GM12878 (cell line): ENCODE results near the gene THRAP3. TPM values are rescaled to one million over a fixed set of nuclear protein-coding genes. Genes with fewer than 3 reads are reported as not detected.

Experiments
- ATAC-seq: fragments of 200-7000 bp; cut with Tn5 transposase; 3 replicates; pipeline ENCODE4 v1.9.1; 2020; ENCODE audit warnings: mild to moderate bottlenecking, moderate library complexity
- BruUV-seq: library from RNA; stranded (reverse); fragments of 400-500 nt; replicated peaks from 2 replicates; lab custom pipeline; 2021; lab: Mats Ljungman, UMichigan
- CTCF ChIA-PET: fragments of 300-600 bp; sonication (Branson Sonifier 250); formaldehyde crosslinking; extraction: SDS; loops from one replicate; lab custom pipeline; 2021; ENCODE audit warnings: inconsistent platforms; lab: Yijun Ruan, JAX
- POLR2A ChIA-PET: fragments of 350-600 bp; formaldehyde crosslinking; extraction: SDS; loops from one replicate; lab custom pipeline; 2021; ENCODE audit warnings: inconsistent platforms; lab: Charles Lee
- RAD21 ChIA-PET: fragments of 300-600 bp; sonication (Branson Sonifier 250); formaldehyde crosslinking; loops from one replicate; lab custom pipeline; 2023; ENCODE audit warnings: antibody characterized with exemption; ENCODE audit not compliant: unreplicated experiment; lab: Charles Lee
- SMC1A ChIA-PET: fragments of 300-600 bp; sonication (Branson Sonifier 250); formaldehyde crosslinking; loops from one replicate; lab custom pipeline; 2023; ENCODE audit not compliant: unreplicated experiment, uncharacterized antibody; lab: Charles Lee
- DNase-seq: peaks from one replicate; pipeline ENCODE4 v3.0.0-alpha.2; 2011; ENCODE audit warnings: low read depth, low spot score
- FAIRE-seq: peaks from 3 replicates; lab custom pipeline; 2011; peaks lifted over from hg19 to GRCh38; lab: Jason Lieb, UNC
- H2AFZ ChIP-seq: 2 replicates; pipeline ENCODE4 v1.6.0; 2011; ENCODE audit warnings: low read depth, low read length, control low read depth; ENCODE audit not compliant: control insufficient read depth
- H3K27ac ChIP-seq: 2 replicates; pipeline ENCODE4 v1.5.1; 2011; ENCODE audit warnings: control low read depth; ENCODE audit not compliant: control insufficient read depth, insufficient read depth
- H3K27me3 ChIP-seq, 2 experiments: replicated peaks in 1 of 2; 2 replicates each; pipeline versions ENCODE4 v1.6.0 to v1.6.1; 2011; ENCODE audit warnings: low read length in 1 of 2; ENCODE audit not compliant: control insufficient read depth in 2 of 2, insufficient read depth in 2 of 2
- H3K36me3 ChIP-seq, 2 experiments: 2 replicates each; pipeline ENCODE4 v1.5.1; 2011; ENCODE audit warnings: low read length in 1 of 2; ENCODE audit not compliant: control insufficient read depth in 2 of 2, insufficient read depth in 2 of 2
- H3K4me1 ChIP-seq: 2 replicates; pipeline ENCODE4 v1.6.1; 2011; ENCODE audit warnings: mild to moderate bottlenecking, low read length, moderate library complexity, mixed read lengths; ENCODE audit not compliant: control insufficient read depth, insufficient read depth
- H3K4me2 ChIP-seq: 2 replicates; pipeline ENCODE4 v1.6.0; 2011; ENCODE audit warnings: control low read depth; ENCODE audit not compliant: control insufficient read depth, insufficient read depth
- H3K4me3 ChIP-seq: fragments of 200-600 bp; sonication (generic); 2 replicates; pipeline ENCODE4 v1.5.1; 2016
- H3K79me2 ChIP-seq: 2 replicates; pipeline ENCODE4 v1.6.0; 2011; ENCODE audit warnings: low read length; ENCODE audit not compliant: control insufficient read depth, insufficient read depth
- H3K9ac ChIP-seq: 2 replicates; pipeline ENCODE4 v1.8.0; 2011; ENCODE audit warnings: low read length, control low read depth, mixed read lengths; ENCODE audit not compliant: control insufficient read depth, insufficient read depth
- H3K9me3 ChIP-seq: replicated peaks from 3 replicates; pipeline ENCODE4 v1.5.1; 2011; ENCODE audit warnings: mild to moderate bottlenecking, low read length; ENCODE audit not compliant: control insufficient read depth, insufficient read depth
- H4K20me1 ChIP-seq: 2 replicates; pipeline ENCODE4 v1.6.0; 2011; ENCODE audit not compliant: control insufficient read depth, insufficient read depth
- CHD2 ChIP-seq: IDR thresholded peaks from 2 replicates; pipeline ENCODE4 v1.6.1; 2011; ENCODE audit warnings: low read depth, low read length, improper control_type of control experiment, borderline replicate concordance
- NFYA ChIP-seq: IDR thresholded peaks from 2 replicates; pipeline ENCODE4 v1.6.1; 2011; ENCODE audit warnings: low read depth, mild to moderate bottlenecking, low read length, improper control_type of control experiment, borderline replicate concordance
- POLR2A ChIP-seq: IDR thresholded peaks from 2 replicates; pipeline ENCODE4 v1.6.1; 2011; ENCODE audit warnings: low read depth, mild to moderate bottlenecking, low read length
- SMC3 ChIP-seq: IDR thresholded peaks from 2 replicates; pipeline ENCODE4 v1.6.1; 2011; ENCODE audit warnings: low read length, improper control_type of control experiment, borderline replicate concordance
- TBL1XR1 ChIP-seq: IDR thresholded peaks from 2 replicates; pipeline ENCODE4 v1.6.1; 2012; ENCODE audit warnings: low read depth, low read length, improper control_type of control experiment
- WRNIP1 ChIP-seq: IDR thresholded peaks from 2 replicates; pipeline ENCODE4 v1.6.1; 2011; ENCODE audit warnings: low read depth, low read length, improper control_type of control experiment, borderline replicate concordance
- YY1 ChIP-seq: IDR thresholded peaks from 2 replicates; pipeline ENCODE4 v1.6.1; 2011; ENCODE audit warnings: low read depth, mild to moderate bottlenecking, low read length
- WGBS: methylation state at CpG from one replicate; pipeline ENCODE4 v1.1.6; 2016; ENCODE audit warnings: low lambda C conversion rate; ENCODE audit not compliant: insufficient replicate concordance, insufficient coverage; ENCODE audit errors: missing lambda C conversion rate; 5-methylcytosine and 5-hydroxymethylcytosine counted together
- in situ Hi-C: fragments of 300-500 bp; cut with MboI; formaldehyde crosslinking; loops from 9 replicates; pipeline ENCODE4 v1.14.3; 2018; ENCODE audit warnings: mixed read lengths
- intact Hi-C: fragments of 100-400 bp; cut with micrococcal nuclease; formaldehyde crosslinking; loops from one replicate; pipeline ENCODE4 v1.14.2; 2022; ENCODE audit not compliant: unreplicated experiment
- polyA plus RNA-seq, 11 experiments: library from polyadenylated mRNA; depleted of rRNA in 4 of 11; unstranded in 6 of 11; stranded (reverse) in 5 of 11; fragments of >200 nt; fragmentation: Nextera tagmentation in 4 of 11; fragmentation: Illumina TruSeq in 1 of 11; extraction: Ambion mirVana in 4 of 11; extraction: Trizol in 1 of 11; gene quantifications; 1 replicate in 1 of 11; 2 replicates in 10 of 11; pipeline versions ENCODE4 v1.2.1 to v1.2.3, GENCODE V29; 2011 to 2016; ENCODE audit warnings: inconsistent platforms in 2 of 11, missing spikeins in 2 of 11, low read depth in 1 of 11
- total RNA-seq, 4 experiments: library from RNA; depleted of rRNA in 3 of 4; stranded (reverse); fragments of >200 nt in 3 of 4; fragmentation: Illumina TruSeq in 1 of 4; extraction: Trizol in 1 of 4; gene quantifications; 2 replicates each; pipeline versions ENCODE4 v1.2.1 to v1.2.3, GENCODE V29; 2013 to 2021
- TF ChIP-seq, protein P1 (sequence below): fragments of 450-650 bp; IDR thresholded peaks from 2 replicates; pipeline ENCODE4 v1.6.1; 2017; ENCODE audit warnings: mild to moderate bottlenecking, moderate library complexity
- TF ChIP-seq, protein P2 (sequence below): fragments of 450-650 bp; formaldehyde crosslinking; IDR thresholded peaks from 2 replicates; pipeline ENCODE4 v1.5.0; 2022; ENCODE audit warnings: mild to moderate bottlenecking, missing genetic modification characterization

THRAP3 gene
- total and polyA plus RNA-seq, 10 of the 15 experiments (the other 5 are each of a cell fraction or from before 2014, with no cell fraction given): 76.3 to 173 (median 136) TPM

DNA sequence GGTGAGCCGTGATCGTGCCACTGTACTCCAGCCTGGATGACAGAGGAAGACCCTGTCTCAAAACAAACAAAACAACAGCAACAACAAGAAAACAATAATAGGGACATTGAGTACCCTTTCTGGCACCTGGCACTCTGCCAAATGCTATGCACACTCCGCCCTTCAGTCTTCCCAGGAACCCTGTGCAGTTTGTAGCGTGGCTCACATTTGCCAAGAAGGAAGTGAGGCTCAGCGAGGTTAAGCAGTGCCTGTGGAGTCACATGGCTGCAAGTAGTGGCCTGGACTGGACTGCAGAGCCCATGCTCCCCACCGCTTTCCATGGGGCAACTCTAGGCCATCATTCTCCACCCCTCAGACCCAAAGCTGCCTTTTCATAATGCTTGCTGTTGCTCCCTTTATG is 104.5 kb downstream of the THRAP3 start:
- Histone ChIP-seq H3K79me2 (no peaks in the 10 kb centered on the region), H3K9ac (no peak overlapping the region), H3K36me3 (no peaks in the 10 kb centered on the region), H3K9me3 (no peaks in the 10 kb centered on the region), H3K4me2 (no peak overlapping the region), H3K4me1 (peaks cover 9% of the 10 kb centered on the region), H3K27ac (no peak overlapping the region), H2AFZ (no peak overlapping the region), H3K27me3 (no peaks in the 10 kb centered on the region), H3K4me3 (no peak overlapping the region), H4K20me1 (no peaks in the 10 kb centered on the region)
- CTCF ChIA-PET: no interaction called here
- RAD21 ChIA-PET: no interaction called here
- intact Hi-C loops (no loop called here), in situ Hi-C loops (no loop called here)
- POLR2A ChIA-PET: no interaction called here
- ATAC-seq (no peak), FAIRE-seq (no peak), DNase-seq (no peak)
- WGBS: 64% methylated on average over 6 of the region's 6 CpGs
- SMC1A ChIA-PET: no interaction called here
- BruUV-seq: no TSS peak
- no peak for TF ChIP-seq NFYA
- TF ChIP-seq CHD2: no peak
- TF ChIP-seq POLR2A: no peak
- TF ChIP-seq WRNIP1: no peak
- TF ChIP-seq SMC3: no peak
- TF ChIP-seq, protein P1, sequence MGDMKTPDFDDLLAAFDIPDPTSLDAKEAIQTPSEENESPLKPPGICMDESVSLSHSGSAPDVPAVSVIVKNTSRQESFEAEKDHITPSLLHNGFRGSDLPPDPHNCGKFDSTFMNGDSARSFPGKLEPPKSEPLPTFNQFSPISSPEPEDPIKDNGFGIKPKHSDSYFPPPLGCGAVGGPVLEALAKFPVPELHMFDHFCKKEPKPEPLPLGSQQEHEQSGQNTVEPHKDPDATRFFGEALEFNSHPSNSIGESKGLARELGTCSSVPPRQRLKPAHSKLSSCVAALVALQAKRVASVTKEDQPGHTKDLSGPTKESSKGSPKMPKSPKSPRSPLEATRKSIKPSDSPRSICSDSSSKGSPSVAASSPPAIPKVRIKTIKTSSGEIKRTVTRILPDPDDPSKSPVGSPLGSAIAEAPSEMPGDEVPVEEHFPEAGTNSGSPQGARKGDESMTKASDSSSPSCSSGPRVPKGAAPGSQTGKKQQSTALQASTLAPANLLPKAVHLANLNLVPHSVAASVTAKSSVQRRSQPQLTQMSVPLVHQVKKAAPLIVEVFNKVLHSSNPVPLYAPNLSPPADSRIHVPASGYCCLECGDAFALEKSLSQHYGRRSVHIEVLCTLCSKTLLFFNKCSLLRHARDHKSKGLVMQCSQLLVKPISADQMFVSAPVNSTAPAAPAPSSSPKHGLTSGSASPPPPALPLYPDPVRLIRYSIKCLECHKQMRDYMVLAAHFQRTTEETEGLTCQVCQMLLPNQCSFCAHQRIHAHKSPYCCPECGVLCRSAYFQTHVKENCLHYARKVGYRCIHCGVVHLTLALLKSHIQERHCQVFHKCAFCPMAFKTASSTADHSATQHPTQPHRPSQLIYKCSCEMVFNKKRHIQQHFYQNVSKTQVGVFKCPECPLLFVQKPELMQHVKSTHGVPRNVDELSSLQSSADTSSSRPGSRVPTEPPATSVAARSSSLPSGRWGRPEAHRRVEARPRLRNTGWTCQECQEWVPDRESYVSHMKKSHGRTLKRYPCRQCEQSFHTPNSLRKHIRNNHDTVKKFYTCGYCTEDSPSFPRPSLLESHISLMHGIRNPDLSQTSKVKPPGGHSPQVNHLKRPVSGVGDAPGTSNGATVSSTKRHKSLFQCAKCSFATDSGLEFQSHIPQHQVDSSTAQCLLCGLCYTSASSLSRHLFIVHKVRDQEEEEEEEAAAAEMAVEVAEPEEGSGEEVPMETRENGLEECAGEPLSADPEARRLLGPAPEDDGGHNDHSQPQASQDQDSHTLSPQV: no peak
- no peak for TF ChIP-seq TBL1XR1
- no peak for TF ChIP-seq YY1
- TF ChIP-seq, protein P2, sequence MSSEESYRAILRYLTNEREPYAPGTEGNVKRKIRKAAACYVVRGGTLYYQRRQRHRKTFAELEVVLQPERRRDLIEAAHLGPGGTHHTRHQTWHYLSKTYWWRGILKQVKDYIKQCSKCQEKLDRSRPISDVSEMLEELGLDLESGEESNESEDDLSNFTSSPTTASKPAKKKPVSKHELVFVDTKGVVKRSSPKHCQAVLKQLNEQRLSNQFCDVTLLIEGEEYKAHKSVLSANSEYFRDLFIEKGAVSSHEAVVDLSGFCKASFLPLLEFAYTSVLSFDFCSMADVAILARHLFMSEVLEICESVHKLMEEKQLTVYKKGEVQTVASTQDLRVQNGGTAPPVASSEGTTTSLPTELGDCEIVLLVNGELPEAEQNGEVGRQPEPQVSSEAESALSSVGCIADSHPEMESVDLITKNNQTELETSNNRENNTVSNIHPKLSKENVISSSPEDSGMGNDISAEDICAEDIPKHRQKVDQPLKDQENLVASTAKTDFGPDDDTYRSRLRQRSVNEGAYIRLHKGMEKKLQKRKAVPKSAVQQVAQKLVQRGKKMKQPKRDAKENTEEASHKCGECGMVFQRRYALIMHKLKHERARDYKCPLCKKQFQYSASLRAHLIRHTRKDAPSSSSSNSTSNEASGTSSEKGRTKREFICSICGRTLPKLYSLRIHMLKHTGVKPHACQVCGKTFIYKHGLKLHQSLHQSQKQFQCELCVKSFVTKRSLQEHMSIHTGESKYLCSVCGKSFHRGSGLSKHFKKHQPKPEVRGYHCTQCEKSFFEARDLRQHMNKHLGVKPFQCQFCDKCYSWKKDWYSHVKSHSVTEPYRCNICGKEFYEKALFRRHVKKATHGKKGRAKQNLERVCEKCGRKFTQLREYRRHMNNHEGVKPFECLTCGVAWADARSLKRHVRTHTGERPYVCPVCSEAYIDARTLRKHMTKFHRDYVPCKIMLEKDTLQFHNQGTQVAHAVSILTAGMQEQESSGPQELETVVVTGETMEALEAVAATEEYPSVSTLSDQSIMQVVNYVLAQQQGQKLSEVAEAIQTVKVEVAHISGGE (CRISPR knock-in tag): no peak
